Neural progenitor cell (in vitro differentiated cells): Measurements from ENCODE around the gene SELENOO.

Experiments
- EZH2 ChIP-seq: fragments of 200-600 bp; sonication (generic); IDR thresholded peaks from 2 replicates; pipeline ENCODE4 v1.6.1; 2017; ENCODE audit warnings: antibody characterized with exemption, mild to moderate bottlenecking, moderate library complexity
- TF ChIP-seq, protein P1 (sequence below): fragments of 200-600 bp; sonication (generic); IDR thresholded peaks from 2 replicates; pipeline ENCODE4 v1.5.1; 2017; ENCODE audit warnings: antibody characterized with exemption, mild to moderate bottlenecking

DNA sequence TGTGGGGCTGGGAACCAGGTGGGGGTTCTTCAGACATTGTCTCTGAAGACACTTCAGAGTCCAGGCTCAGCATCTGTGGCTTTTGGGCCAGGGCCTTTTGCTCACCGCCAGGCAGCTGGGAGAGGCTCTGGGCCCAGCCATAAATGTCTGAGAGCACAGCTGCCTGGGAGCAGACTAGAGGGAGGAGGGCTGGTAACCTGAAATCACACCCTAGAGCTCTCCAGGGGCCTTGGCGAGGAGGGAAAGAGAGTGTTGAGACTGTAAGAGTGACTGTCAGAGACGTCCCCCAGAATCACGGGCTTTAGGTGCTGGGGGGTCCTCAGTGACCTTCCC is 11.0 kb upstream of the SELENOO start:
- TF ChIP-seq, protein P1, sequence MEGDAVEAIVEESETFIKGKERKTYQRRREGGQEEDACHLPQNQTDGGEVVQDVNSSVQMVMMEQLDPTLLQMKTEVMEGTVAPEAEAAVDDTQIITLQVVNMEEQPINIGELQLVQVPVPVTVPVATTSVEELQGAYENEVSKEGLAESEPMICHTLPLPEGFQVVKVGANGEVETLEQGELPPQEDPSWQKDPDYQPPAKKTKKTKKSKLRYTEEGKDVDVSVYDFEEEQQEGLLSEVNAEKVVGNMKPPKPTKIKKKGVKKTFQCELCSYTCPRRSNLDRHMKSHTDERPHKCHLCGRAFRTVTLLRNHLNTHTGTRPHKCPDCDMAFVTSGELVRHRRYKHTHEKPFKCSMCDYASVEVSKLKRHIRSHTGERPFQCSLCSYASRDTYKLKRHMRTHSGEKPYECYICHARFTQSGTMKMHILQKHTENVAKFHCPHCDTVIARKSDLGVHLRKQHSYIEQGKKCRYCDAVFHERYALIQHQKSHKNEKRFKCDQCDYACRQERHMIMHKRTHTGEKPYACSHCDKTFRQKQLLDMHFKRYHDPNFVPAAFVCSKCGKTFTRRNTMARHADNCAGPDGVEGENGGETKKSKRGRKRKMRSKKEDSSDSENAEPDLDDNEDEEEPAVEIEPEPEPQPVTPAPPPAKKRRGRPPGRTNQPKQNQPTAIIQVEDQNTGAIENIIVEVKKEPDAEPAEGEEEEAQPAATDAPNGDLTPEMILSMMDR = no peak
- TF ChIP-seq EZH2 = no peak
